Skeletal muscle satellite cell (primary cell): ENCODE measurements around the gene DNM3.
A peak's percentile ranks its signal among the peaks of the same experiment; 100 is the strongest.

Source experiments
- H3K27me3 ChIP-seq: 2 replicates; pipeline ENCODE4 v1.7.0; 2013; ENCODE audit warnings: low read length; ENCODE audit not compliant: control insufficient read depth, insufficient read depth
- H3K36me3 ChIP-seq: 2 replicates; pipeline ENCODE4 v1.7.0; 2013; ENCODE audit warnings: mild to moderate bottlenecking, control low read depth, low read length; ENCODE audit not compliant: insufficient read depth
- H3K4me1 ChIP-seq: 2 replicates; pipeline ENCODE4 v1.7.0; 2013; ENCODE audit warnings: low read length; ENCODE audit not compliant: control insufficient read depth, insufficient read depth
- H3K4me2 ChIP-seq: 2 replicates; pipeline ENCODE4 v1.7.0; 2013; ENCODE audit warnings: mild to moderate bottlenecking, low read length
- H3K4me3 ChIP-seq: 2 replicates; pipeline ENCODE4 v1.7.0; 2013; ENCODE audit warnings: low read length
- H3K9ac ChIP-seq: 2 replicates; pipeline ENCODE4 v1.7.0; 2013; ENCODE audit warnings: mild to moderate bottlenecking, low read depth, low read length, moderate library complexity
- H3K9me3 ChIP-seq: replicated peaks from 2 replicates; pipeline ENCODE4 v1.7.0; 2013; ENCODE audit warnings: mild to moderate bottlenecking, control low read depth, low read length

Gene DNM3

DNA sequence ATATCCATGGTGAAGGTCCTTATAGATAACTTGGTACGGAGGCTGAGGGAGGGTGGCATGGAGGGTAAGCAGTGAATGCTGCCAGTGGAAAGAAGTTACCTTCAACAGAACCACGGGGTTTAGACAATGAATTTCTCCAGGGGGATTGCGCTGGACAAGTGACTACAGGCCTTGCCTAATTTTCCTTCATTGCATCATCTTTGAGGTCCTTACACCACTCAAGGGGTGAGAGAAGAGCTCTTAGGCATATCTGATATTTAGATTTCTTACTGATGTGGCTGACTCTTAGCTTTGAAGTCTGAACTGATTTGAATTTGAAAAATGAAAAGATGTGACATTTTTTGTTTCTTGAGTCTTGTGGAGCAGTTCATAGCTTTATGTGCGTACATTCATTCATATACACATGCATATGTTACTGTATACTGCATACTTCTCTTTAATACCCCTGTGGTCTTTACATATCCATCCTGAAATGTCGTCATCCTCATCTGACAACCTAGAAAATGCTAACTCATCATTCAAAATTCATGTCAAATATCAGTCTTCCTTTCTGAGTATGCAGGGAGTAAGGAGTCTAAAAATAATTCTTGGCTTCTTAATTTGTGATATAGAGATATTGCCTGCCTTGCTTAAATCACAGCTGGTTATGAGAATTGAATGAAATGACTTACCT lies 63.6 kb downstream of the DNM3 start:
- H3K9me3 ChIP-seq, result no peaks in the 10 kb centered on the region
- no peak overlapping the region for H3K9ac ChIP-seq
- H3K4me1 ChIP-seq, result no peaks in the 10 kb centered on the region
- H3K36me3 ChIP-seq, result no peaks in the 10 kb centered on the region
- no peak overlapping the region for H3K4me3 ChIP-seq
- no peaks in the 10 kb centered on the region for H3K27me3 ChIP-seq
- no peak overlapping the region for H3K4me2 ChIP-seq

DNA sequence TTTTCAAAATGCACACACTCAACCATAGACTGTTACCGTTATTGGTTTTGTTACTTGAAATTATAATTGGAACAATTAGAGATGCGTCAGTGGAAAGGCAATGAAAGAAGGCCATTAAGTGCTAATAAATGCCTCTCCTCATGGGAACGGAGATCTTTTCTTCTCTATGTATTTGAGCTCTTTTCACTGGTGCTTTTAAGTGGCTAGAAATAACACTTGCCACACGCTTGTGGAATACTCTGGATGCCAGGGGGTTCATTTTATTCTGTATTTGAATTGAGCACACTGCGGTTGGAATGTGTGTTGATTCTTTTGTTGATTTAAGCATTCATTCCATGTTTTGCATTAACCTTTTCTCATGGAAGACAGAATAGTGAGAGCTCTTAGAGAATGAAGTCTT lies 68.4 kb downstream of the DNM3 start:
- Histone ChIP-seq H3K4me3 (no peak overlapping the region), H3K36me3 (no peaks in the 10 kb centered on the region), H3K4me1 (no peaks in the 10 kb centered on the region), H3K9me3 (no peaks in the 10 kb centered on the region), H3K27me3 (no peaks in the 10 kb centered on the region), H3K9ac (no peak overlapping the region), H3K4me2 (no peak overlapping the region)

DNA sequence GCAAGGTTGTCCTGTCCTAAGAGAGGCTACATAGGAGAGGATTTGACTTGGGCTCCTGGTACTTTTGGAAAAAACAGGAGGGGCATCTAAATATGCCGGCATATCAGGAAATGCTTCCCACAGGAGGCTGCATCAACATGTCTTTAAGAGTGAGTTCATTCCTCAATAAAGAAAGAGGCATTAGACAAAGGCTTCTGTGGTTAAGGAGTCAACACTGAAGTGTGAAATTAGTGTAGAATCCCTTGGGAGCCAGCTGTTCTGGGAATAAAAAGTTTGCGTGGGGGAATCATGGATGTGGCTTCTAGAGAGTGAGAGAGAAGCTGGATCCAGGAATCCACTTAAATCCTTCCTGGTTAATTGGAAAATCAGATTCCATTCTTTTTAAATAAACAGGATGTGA lies 69.5 kb downstream of the DNM3 start:
- Histone ChIP-seq H3K27me3 (no peaks in the 10 kb centered on the region), H3K36me3 (no peaks in the 10 kb centered on the region), H3K4me2 (no peak overlapping the region), H3K4me3 (no peak overlapping the region), H3K9ac (no peak overlapping the region), H3K4me1 (no peaks in the 10 kb centered on the region), H3K9me3 (no peaks in the 10 kb centered on the region)

DNA sequence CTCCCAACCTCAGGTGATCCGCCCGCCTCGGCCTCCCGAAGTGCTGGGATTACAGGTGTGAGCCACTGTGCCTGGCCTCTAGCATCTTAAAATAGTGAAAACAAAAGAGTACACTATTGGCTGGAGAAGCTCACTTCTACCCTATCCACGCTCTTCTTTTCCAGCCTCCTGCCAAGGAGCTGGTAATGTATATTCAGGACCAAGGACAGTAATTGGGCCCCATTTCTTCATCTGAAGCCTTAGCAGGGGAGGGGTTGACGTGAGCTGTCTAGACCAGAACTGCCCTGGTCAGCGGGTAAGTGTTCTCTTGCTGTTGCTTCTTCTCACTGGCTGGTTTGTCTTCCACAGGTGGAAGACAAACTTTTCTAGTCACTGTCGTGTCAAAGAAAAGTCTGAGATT lies 70.2 kb downstream of the DNM3 start:
- Histone ChIP-seq H3K9me3 (no peaks in the 10 kb centered on the region), H3K4me3 (no peak overlapping the region), H3K4me2 (no peak overlapping the region), H3K9ac (no peak overlapping the region), H3K36me3 (no peaks in the 10 kb centered on the region), H3K27me3 (no peaks in the 10 kb centered on the region), H3K4me1 (no peaks in the 10 kb centered on the region)

DNA sequence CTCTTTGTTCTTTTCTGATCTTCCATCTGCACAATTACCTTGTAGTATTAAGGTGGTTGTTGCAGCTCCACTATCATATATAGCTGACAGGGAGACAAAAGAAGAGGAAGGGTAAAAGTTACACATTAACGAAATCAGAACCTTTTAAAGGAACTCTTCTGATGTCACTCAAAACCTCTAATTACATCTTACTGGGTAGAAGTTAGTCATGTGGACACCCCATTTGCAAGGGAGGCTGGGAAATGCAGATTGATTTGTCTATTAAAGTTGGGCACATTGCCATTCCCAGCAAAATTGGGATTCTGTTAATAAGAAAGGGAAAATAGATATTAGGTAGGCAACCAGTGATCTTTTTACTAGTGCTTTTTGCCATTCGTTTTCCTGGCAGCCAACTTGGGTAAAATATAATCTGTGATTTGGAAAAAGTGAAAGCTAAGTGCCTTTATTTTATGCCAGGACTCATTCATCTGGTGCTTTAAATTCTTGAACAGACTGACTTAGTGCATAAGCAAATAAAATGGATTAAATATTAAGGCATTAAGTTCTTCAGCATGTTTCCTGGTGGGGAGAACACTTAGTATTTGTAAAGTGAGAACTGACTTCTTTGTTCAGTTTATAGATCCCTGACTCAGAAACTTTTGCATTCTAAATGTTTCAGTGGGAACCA lies 71.3 kb downstream of the DNM3 start:
- H3K9ac ChIP-seq, result no peak overlapping the region
- H3K4me3 ChIP-seq, result no peak overlapping the region
- no peaks in the 10 kb centered on the region for H3K9me3 ChIP-seq
- no peak overlapping the region for H3K4me2 ChIP-seq
- H3K27me3 ChIP-seq, result no peaks in the 10 kb centered on the region
- no peaks in the 10 kb centered on the region for H3K36me3 ChIP-seq
- H3K4me1 ChIP-seq, result no peaks in the 10 kb centered on the region

DNA sequence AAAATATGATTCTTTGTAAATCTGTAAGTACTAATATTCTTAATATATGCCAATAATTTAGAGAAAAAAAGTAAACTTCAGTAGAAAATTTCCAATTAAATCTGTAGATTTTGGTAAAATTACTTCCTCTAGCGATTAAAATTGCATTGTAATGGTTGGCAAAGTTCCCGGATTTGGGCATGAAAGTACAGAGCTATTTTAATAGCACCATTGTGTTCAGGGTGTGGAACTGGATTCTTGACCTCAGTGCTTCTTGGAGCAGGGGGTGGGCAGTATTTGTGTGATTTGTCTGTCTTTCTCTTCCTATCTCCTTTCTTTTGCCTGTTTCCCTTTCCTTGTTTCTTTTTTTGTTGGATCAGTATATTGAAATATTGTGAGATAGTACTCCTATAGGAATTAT lies 72.1 kb downstream of the DNM3 start:
- no peak overlapping the region for H3K4me3 ChIP-seq
- no peak overlapping the region for H3K9ac ChIP-seq
- no peaks in the 10 kb centered on the region for H3K36me3 ChIP-seq
- H3K4me1 ChIP-seq, result no peaks in the 10 kb centered on the region
- peak overlapping the region; percentile 27 for H3K4me2 ChIP-seq
- H3K9me3 ChIP-seq, result no peaks in the 10 kb centered on the region
- no peaks in the 10 kb centered on the region for H3K27me3 ChIP-seq

DNA sequence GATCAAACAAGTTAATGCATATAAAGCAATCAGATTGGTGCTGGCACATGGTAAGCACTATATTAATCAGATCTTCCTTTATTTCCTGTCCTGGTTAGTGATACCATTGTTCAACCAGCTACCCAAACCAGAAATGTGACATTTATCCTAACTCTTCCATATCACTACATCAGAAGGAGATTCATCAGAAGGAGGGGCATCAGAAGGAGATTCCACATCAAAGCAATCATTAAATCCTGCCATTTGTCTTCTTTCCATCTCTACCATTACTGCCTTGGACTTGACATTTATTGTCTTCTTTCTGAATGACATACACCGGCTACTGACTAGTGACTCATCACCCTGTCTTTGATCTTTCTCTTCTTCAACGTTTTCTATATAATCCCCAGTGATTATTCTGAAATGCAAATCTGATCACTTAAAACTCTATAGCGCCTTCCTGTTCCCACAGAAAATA lies 75.0 kb downstream of the DNM3 start:
- Histone ChIP-seq H3K36me3 (no peaks in the 10 kb centered on the region), H3K27me3 (no peaks in the 10 kb centered on the region), H3K9me3 (no peaks in the 10 kb centered on the region), H3K4me2 (no peak overlapping the region), H3K4me3 (no peak overlapping the region), H3K9ac (no peak overlapping the region), H3K4me1 (no peaks in the 10 kb centered on the region)

DNA sequence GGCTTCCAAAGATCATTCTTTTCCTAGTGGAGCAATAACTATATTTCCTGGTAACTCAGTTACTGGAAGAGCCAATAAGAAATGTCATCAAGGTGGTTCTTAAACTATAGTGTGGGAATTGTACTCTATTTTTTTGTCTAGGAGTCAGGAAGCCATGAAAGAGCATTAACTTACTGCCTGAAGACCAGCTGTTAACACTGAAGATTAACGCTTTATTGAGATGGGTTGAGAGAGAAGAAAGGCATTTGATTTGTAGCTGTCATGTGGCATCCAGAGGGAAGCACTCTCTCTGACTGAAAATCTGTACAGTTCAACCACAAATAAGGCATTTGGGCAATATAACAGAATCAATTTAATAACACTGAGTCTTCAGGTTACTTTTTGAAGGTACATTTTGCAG lies 76.0 kb downstream of the DNM3 start:
- no peak overlapping the region for H3K9ac ChIP-seq
- no peaks in the 10 kb centered on the region for H3K4me1 ChIP-seq
- no peak overlapping the region for H3K4me3 ChIP-seq
- no peaks in the 10 kb centered on the region for H3K9me3 ChIP-seq
- no peaks in the 10 kb centered on the region for H3K27me3 ChIP-seq
- H3K4me2 ChIP-seq, result no peak overlapping the region
- no peaks in the 10 kb centered on the region for H3K36me3 ChIP-seq

DNA sequence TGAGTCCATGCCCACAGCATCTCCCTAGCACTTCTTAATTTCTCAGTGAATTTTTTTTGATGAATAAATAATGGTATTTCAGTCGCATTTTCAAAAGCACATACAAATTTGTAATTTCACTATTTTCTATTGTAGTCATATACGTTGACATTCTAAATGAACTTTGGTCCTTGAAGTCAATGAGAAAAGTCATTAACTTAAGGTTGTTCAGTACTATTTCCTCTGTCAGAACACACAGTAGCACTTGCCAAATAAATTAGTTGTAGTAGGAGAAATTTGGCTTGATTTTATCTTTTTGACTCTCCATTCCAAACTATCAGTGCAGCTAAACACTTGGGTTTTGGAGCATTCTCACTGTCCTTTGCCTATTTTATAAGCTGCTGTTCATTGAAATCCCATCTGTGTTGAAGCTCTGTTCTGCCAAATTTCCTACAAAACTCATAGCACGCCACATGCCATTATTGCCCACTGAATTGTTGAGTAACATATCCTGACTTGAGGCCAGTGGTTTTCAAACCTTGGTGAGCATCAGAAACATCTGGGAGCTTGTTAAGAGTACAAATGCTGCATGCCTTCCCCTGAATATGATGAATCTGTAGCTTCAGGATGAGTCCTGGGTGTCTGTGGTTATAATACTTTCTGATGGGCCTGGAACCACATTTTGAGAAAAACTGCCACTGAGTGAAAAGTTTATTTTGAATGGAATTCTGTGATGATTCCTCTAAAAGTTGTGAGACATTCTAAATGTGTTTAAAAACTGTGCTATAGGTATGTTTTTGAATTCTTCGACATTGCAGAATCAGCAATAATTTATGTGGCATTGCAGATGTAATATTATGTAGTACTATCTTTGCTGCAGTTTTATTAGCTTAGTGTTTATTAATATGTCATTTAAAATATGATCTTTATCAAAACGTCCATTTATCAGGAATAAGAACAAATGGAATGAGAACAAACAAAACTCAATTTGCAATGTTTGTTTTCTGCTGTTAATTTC lies 78.9 kb downstream of the DNM3 start:
- Histone ChIP-seq H3K4me2 (no peak overlapping the region), H3K9ac (no peak overlapping the region), H3K27me3 (no peaks in the 10 kb centered on the region), H3K4me1 (no peaks in the 10 kb centered on the region), H3K9me3 (no peaks in the 10 kb centered on the region), H3K4me3 (no peak overlapping the region), H3K36me3 (no peaks in the 10 kb centered on the region)

DNA sequence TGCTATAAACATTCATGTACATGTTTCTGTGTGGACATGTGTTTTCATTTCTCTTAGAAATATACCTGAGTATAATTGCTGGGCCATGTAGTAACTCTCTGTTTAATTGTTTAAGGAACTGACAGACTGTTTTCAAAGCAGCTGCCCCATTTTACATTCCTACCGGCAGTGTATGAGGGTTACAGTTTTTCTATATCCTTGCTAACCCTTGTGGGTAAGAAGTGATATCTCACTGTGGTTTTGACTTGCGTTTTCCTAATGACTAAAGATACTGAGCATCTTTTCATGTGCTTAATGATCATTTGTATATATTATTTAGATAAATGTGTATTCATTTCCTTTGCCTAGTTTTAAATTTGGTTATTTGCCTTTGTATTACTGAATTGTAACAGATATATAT lies 81.7 kb downstream of the DNM3 start:
- Histone ChIP-seq H3K9me3 (no peaks in the 10 kb centered on the region), H3K9ac (no peak overlapping the region)

DNA sequence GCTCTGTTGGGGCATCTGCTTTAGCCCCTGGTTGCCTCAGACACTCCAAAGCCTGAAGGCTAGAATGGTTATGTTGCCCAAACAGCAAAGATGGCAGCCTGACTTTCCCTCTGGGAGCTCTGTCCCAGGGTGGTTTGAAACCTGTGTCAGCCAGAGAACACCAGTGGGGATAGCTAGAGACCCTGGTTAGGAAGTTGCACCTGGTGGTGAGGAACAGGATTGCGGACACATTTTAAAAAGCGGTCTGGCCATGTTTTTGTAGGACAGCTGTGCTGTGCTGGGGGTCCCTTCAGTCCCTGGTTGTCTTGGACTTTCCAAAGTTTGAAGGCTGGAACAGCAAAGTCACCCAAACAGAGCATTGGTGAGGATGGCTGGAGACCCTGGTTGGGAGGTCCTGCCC lies 87.8 kb downstream of the DNM3 start:
- Histone ChIP-seq H3K4me1 (no peaks in the 10 kb centered on the region), H3K9me3 (no peaks in the 10 kb centered on the region), H3K4me2 (no peak overlapping the region), H3K9ac (no peak overlapping the region), H3K27me3 (no peaks in the 10 kb centered on the region), H3K36me3 (no peaks in the 10 kb centered on the region), H3K4me3 (no peak overlapping the region)

More for the DNA sequence above, 81.7 kb downstream of the DNM3 start:
- H3K4me3 ChIP-seq, result no peak overlapping the region
- no peak overlapping the region for H3K4me2 ChIP-seq
- H3K4me1 ChIP-seq, result no peaks in the 10 kb centered on the region
- no peaks in the 10 kb centered on the region for H3K27me3 ChIP-seq
- no peaks in the 10 kb centered on the region for H3K36me3 ChIP-seq
